Hematopoietic multipotent progenitor cell (in vitro differentiated cells): ENCODE measurements around the gene PPP1R13B. TPM values are rescaled to one million over a fixed set of nuclear protein-coding genes. Genes with fewer than 3 reads are reported as not detected.

Source experiments
- DNase-seq, 3 donors: peaks; one replicate each; pipeline ENCODE4 v3.0.0-alpha.2; 2011 to 2015; ENCODE audit warnings: low read depth in 2 of 3, low spot score in 2 of 3
- total RNA-seq: library from RNA; depleted of rRNA; stranded (reverse); fragments of >200 nt; gene quantifications from one replicate; pipeline ENCODE4 v1.2.3, GENCODE V29; 2012

Gene PPP1R13B
- total RNA-seq, 1 donor, result 0.54 TPM

GRCh38 chr14:103746701-103747100 lies 100.7 kb downstream of the PPP1R13B start:
- no peak for DNase-seq

GRCh38 chr14:103745424-103745823 lies 102.0 kb downstream of the PPP1R13B start:
- DNase-seq, result no peak

- DNase-seq, result no peak
Observed at GRCh38 chr14:103744621-103745395, 102.6 kb downstream of the PPP1R13B start.

GRCh38 chr14:103743691-103744090 lies 103.7 kb downstream of the PPP1R13B start:
- DNase-seq, result no peak

- DNase-seq, result no peak
Observed at GRCh38 chr14:103742499-103743255, 104.7 kb downstream of the PPP1R13B start.

GRCh38 chr14:103741876-103742275 lies 105.5 kb downstream of the PPP1R13B start:
- no peak for DNase-seq

GRCh38 chr14:103740991-103741689 lies 106.2 kb downstream of the PPP1R13B start:
- DNase-seq, result no peak

GRCh38 chr14:103739793-103740501 lies 107.4 kb downstream of the PPP1R13B start:
- DNase-seq, result no peak

- DNase-seq, result no peak
Observed at GRCh38 chr14:103739466-103739792, 107.9 kb downstream of the PPP1R13B start.

- DNase-seq, result no peak
Observed at GRCh38 chr14:103738701-103739451, 108.5 kb downstream of the PPP1R13B start.

- DNase-seq, result no peak
Observed at GRCh38 chr14:103738166-103738565, 109.2 kb downstream of the PPP1R13B start.

- no peak for DNase-seq
Observed at GRCh38 chr14:103737432-103738045, 109.8 kb downstream of the PPP1R13B start.

- DNase-seq, result no peak
Observed at GRCh38 chr14:103736546-103737431, 110.6 kb downstream of the PPP1R13B start.

- DNase-seq, result no peak
Observed at GRCh38 chr14:103735815-103736545, 111.4 kb downstream of the PPP1R13B start.

- DNase-seq, result no peak
Observed at GRCh38 chr14:103735439-103735814, 111.9 kb downstream of the PPP1R13B start.

GRCh38 chr14:103735022-103735421 lies 112.4 kb downstream of the PPP1R13B start:
- DNase-seq, result no peak

GRCh38 chr14:103734081-103734888 lies 113.1 kb downstream of the PPP1R13B start:
- DNase-seq, result no peak
